A549 (cell line): ENCODE results near the gene NFAM1. TPM values are rescaled to one million over a fixed set of nuclear protein-coding genes. Genes with fewer than 3 reads are reported as not detected.

Experiments
- ATAC-seq, 2 experiments: fragments of 200-7000 bp in 1 of 2; fragments of >200 bp in 1 of 2; cut with Nextera tagmentation in 1 of 2; cut with Tn5 transposase in 1 of 2; 3 replicates each; pipeline versions ENCODE4 v1.8.0 to v1.9.1; 2018 to 2020; ENCODE audit warnings: mild to moderate bottlenecking in 1 of 2, moderate library complexity in 1 of 2
- CTCF ChIA-PET: fragments of 300-600 bp; sonication (Branson Sonifier 250); formaldehyde crosslinking; extraction: SDS; loops from one replicate; lab custom pipeline; 2021; ENCODE audit warnings: antibody characterized with exemption, inconsistent platforms; lab: Yijun Ruan, JAX
- POLR2A ChIA-PET: fragments of 350-600 bp; formaldehyde crosslinking; extraction: SDS; loops from one replicate; lab custom pipeline; 2021; ENCODE audit warnings: antibody characterized with exemption, inconsistent platforms; lab: Yijun Ruan, JAX
- DNase-seq, 2 experiments: peaks; one replicate each; pipeline versions ENCODE4 v3.0.0 to v3.0.0-alpha.2; 2011 to 2016; ENCODE audit warnings: low read depth in 1 of 2, low spot score in 1 of 2
- FAIRE-seq: peaks from 2 replicates; lab custom pipeline; 2011; peaks lifted over from hg19 to GRCh38; lab: Jason Lieb, UNC
- H3K27ac ChIP-seq, 2 experiments: fragments of >200 bp; sonication (Bioruptor Twin); formaldehyde crosslinking; 3 replicates each; pipeline ENCODE4 v1.5.1; 2016 to 2017
- H3K4me1 ChIP-seq: fragments of >200 bp; sonication (Bioruptor Twin); formaldehyde crosslinking; 3 replicates; pipeline ENCODE4 v1.6.1; 2016
- H3K4me2 ChIP-seq: fragments of >200 bp; sonication (Bioruptor Twin); formaldehyde crosslinking; 3 replicates; pipeline ENCODE4 v1.6.1; 2016
- H3K4me3 ChIP-seq: fragments of >200 bp; sonication (Bioruptor Twin); formaldehyde crosslinking; 3 replicates; pipeline ENCODE4 v1.5.1; 2016
- H3K9me3 ChIP-seq: fragments of >200 bp; sonication (Bioruptor Twin); formaldehyde crosslinking; 3 replicates; pipeline ENCODE4 v1.6.1; 2016
- BHLHE40 ChIP-seq: IDR thresholded peaks from 2 replicates; pipeline ENCODE4 v1.6.1; 2012; ENCODE audit warnings: low read depth, low read length, inconsistent platforms
- CEBPB ChIP-seq, 2 experiments: fragments of >200 bp in 1 of 2; sonication (Bioruptor Twin) in 1 of 2; formaldehyde crosslinking in 1 of 2; IDR thresholded peaks; 2 replicates each; pipeline ENCODE4 v1.6.1; 2012 to 2016
- CHD2 ChIP-seq: fragments of 150-350 bp; IDR thresholded peaks from 2 replicates; pipeline ENCODE4 v1.6.1; 2014; ENCODE audit warnings: low read length; ENCODE audit not compliant: partially characterized antibody
- CHD4 ChIP-seq: fragments of 200-600 bp; sonication (generic); IDR thresholded peaks from 2 replicates; pipeline ENCODE4 v1.6.1; 2016; ENCODE audit warnings: antibody characterized with exemption, mild to moderate bottlenecking, borderline replicate concordance
- EP300 ChIP-seq, 2 experiments: fragments of >200 bp; sonication (Bioruptor Twin); formaldehyde crosslinking; IDR thresholded peaks; 2 replicates in 1 of 2; 3 replicates in 1 of 2; pipeline ENCODE4 v1.6.1; 2016 to 2017
- FOSL2 ChIP-seq, 2 experiments: fragments of 450-650 bp in 1 of 2; fragments of >200 bp in 1 of 2; sonication (Bioruptor Twin) in 1 of 2; formaldehyde crosslinking; IDR thresholded peaks; 2 replicates each; pipeline versions ENCODE4 v1.5.0 to v1.6.1; 2016 to 2020; ENCODE audit warnings: mild to moderate bottlenecking in 1 of 2, moderate library complexity in 1 of 2
- GATA3 ChIP-seq: IDR thresholded peaks from 2 replicates; pipeline ENCODE4 v1.6.1; 2012; ENCODE audit warnings: borderline replicate concordance
- HDAC2 ChIP-seq: fragments of 200-600 bp; sonication (generic); IDR thresholded peaks from 2 replicates; pipeline ENCODE4 v1.6.1; 2016
- HEYL ChIP-seq: fragments of 250-450 bp; sonication (Bioruptor Pico); IDR thresholded peaks from 2 replicates; pipeline ENCODE4 v1.8.0; 2021; ENCODE audit warnings: mild to moderate bottlenecking, moderate library complexity
- JUNB ChIP-seq: fragments of >200 bp; sonication (Bioruptor Twin); formaldehyde crosslinking; IDR thresholded peaks from 2 replicates; pipeline ENCODE4 v1.6.1; 2016
- MAFK ChIP-seq: fragments of 450-650 bp; IDR thresholded peaks from 2 replicates; pipeline ENCODE4 v1.6.1; 2014; ENCODE audit not compliant: partially characterized antibody
- NPAS2 ChIP-seq: fragments of 250-450 bp; sonication (Bioruptor Pico); IDR thresholded peaks from 2 replicates; pipeline ENCODE4 v1.8.0; 2022; ENCODE audit warnings: mild to moderate bottlenecking, moderate library complexity, borderline replicate concordance
- PBX3 ChIP-seq: IDR thresholded peaks from 2 replicates; pipeline ENCODE4 v1.6.1; 2012
- POLR2AphosphoS2 ChIP-seq: conservative IDR thresholded peaks from 2 replicates; pipeline ENCODE4 v1.6.1; 2012; ENCODE audit warnings: low read length, improper control_type of control experiment, inconsistent platforms
- RAD21 ChIP-seq, 2 experiments: fragments of >200 bp in 1 of 2; sonication (Bioruptor Twin) in 1 of 2; formaldehyde crosslinking in 1 of 2; IDR thresholded peaks in 1 of 2; conservative IDR thresholded peaks in 1 of 2; 2 replicates in 1 of 2; 3 replicates in 1 of 2; pipeline ENCODE4 v1.6.1; 2012 to 2018; ENCODE audit warnings: inconsistent platforms in 1 of 2
- RNF2 ChIP-seq: fragments of 200-600 bp; sonication (generic); IDR thresholded peaks from 2 replicates; pipeline ENCODE4 v1.6.1; 2016; ENCODE audit warnings: low read depth, mild to moderate bottlenecking, antibody characterized with exemption, moderate library complexity, borderline replicate concordance
- SMC3 ChIP-seq: fragments of >200 bp; sonication (Bioruptor Twin); formaldehyde crosslinking; IDR thresholded peaks from 3 replicates; pipeline ENCODE4 v1.6.1; 2018; ENCODE audit warnings: inconsistent platforms
- ZFP36 ChIP-seq: fragments of 450-650 bp; IDR thresholded peaks from 2 replicates; pipeline ENCODE4 v1.6.1; 2014; ENCODE audit warnings: borderline replicate concordance; ENCODE audit not compliant: partially characterized antibody
- WGBS: methylation state at CpG from one replicate; pipeline ENCODE4 v1.1.6; 2017; ENCODE audit errors: missing lambda C conversion rate; 5-methylcytosine and 5-hydroxymethylcytosine counted together
- polyA plus RNA-seq, 4 experiments: library from polyadenylated mRNA; depleted of rRNA in 3 of 4; stranded (reverse); fragments of >200 nt; fragmentation: RNase III in 1 of 4; extraction: RNeasy Plus Mini Kit Qiagen cat#74134 plus additional on column Dnase treatment in 1 of 4; gene quantifications; 2 replicates in 3 of 4; 3 replicates in 1 of 4; pipeline ENCODE4 v1.2.3, GENCODE V29; 2011 to 2017
- TF ChIP-seq, protein P1 (sequence below): IDR thresholded peaks from 2 replicates; pipeline ENCODE4 v1.6.1; 2012
- TF ChIP-seq, protein P2 (sequence below): fragments of >200 bp; sonication (Bioruptor Twin); formaldehyde crosslinking; IDR thresholded peaks from 2 replicates; pipeline ENCODE4 v1.6.1; 2016
- TF ChIP-seq, protein P3 (sequence below): fragments of >200 bp; sonication (Bioruptor Twin); formaldehyde crosslinking; IDR thresholded peaks from 3 replicates; pipeline ENCODE4 v1.5.1; 2016

The NFAM1 gene
- polyA plus RNA-seq, 2 of the 4 experiments (the other 2 are of a cell fraction): not detected

DNA sequence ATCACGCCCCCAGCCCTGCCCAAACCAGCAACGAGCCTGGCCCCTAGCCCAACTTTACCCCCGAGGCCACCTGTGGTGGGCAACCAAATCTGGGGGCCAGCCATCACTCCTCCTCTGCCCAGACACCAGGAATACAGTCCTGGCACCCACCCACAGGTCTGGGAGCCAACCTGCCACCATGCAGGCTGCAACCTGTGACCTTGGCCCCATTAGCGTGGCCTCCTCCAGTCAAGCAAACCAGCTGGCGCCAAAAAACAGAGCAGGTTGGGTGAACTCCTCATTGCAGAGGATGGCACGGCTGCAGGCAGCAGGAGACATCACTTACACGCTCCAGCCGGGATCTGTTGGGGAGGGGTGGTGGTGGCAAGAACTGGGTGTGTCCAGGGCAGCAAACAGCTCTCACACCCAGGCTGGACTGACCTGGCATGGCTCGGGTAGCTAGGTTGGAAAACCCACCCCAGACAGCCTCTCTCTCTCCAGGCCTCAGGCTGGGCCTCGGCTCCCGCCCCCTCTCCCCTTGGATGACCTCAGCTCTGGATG, 96.3 kb downstream of the NFAM1 start:
- Histone ChIP-seq H3K27ac (no peak overlapping the region), H3K9me3 (no peaks in the 10 kb centered on the region), H3K4me3 (no peak overlapping the region), H3K4me1 (no peaks in the 10 kb centered on the region), H3K4me2 (no peak overlapping the region)
- TF ChIP-seq, protein P1, sequence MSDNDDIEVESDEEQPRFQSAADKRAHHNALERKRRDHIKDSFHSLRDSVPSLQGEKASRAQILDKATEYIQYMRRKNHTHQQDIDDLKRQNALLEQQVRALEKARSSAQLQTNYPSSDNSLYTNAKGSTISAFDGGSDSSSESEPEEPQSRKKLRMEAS: no peak
- TF ChIP-seq HDAC2 (no peak), NPAS2 (CRISPR knock-in tag) (no peak), CHD2 (no peak), ZFP36 (no peak)
- no peak for FAIRE-seq
- DNase-seq: no peak
- ATAC-seq: no peak
- ChIA-PET POLR2A (no interaction called here), CTCF (interaction anchor here (1.3 kb wide), 1 partner anchor 9 kb away, joined by 3 read pairs; no protein-coding TSS in a partner anchor)
- WGBS: 38% methylated on average over 2 of the region's 11 CpGs

GRCh38 chr22:42334875-42335512, 97.2 kb downstream of the NFAM1 start:
- ChIA-PET POLR2A (no interaction called here), CTCF (interaction anchor here (0.6 kb wide), 1 partner anchor 205 kb away, joined by 3 read pairs; no protein-coding TSS in a partner anchor)
- 85% methylated on average over 9 of the region's 11 CpGs for WGBS
- Histone ChIP-seq H3K27ac (no peak overlapping the region), H3K4me1 (no peaks in the 10 kb centered on the region), H3K4me2 (no peak overlapping the region), H3K4me3 (no peak overlapping the region), H3K9me3 (no peaks in the 10 kb centered on the region)
- DNase-seq (no peak), ATAC-seq (no peak; a peak in 1 of 6 replicates), FAIRE-seq (no peak)
- no peak for TF ChIP-seq FOSL2 (IDR thresholded peaks at IDR 0.05)
- no peak for TF ChIP-seq FOSL2 (CRISPR knock-in tag; IDR thresholded peaks at IDR 0.05)
- TF ChIP-seq HEYL (CRISPR knock-in tag): no peak
- no peak for TF ChIP-seq PBX3
- no peak for TF ChIP-seq BHLHE40
- TF ChIP-seq MAFK: no peak
- TF ChIP-seq, protein P2, sequence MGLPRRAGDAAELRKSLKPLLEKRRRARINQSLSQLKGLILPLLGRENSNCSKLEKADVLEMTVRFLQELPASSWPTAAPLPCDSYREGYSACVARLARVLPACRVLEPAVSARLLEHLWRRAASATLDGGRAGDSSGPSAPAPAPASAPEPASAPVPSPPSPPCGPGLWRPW: no peak
- TF ChIP-seq, protein P3, sequence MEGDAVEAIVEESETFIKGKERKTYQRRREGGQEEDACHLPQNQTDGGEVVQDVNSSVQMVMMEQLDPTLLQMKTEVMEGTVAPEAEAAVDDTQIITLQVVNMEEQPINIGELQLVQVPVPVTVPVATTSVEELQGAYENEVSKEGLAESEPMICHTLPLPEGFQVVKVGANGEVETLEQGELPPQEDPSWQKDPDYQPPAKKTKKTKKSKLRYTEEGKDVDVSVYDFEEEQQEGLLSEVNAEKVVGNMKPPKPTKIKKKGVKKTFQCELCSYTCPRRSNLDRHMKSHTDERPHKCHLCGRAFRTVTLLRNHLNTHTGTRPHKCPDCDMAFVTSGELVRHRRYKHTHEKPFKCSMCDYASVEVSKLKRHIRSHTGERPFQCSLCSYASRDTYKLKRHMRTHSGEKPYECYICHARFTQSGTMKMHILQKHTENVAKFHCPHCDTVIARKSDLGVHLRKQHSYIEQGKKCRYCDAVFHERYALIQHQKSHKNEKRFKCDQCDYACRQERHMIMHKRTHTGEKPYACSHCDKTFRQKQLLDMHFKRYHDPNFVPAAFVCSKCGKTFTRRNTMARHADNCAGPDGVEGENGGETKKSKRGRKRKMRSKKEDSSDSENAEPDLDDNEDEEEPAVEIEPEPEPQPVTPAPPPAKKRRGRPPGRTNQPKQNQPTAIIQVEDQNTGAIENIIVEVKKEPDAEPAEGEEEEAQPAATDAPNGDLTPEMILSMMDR: no peak
- TF ChIP-seq POLR2AphosphoS2: no peak
- TF ChIP-seq SMC3: no peak

GRCh38 chr22:42333544-42333943, 98.7 kb downstream of the NFAM1 start:
- no peak for ATAC-seq
- TF ChIP-seq EP300 (IDR thresholded peaks at IDR 0.05) (no peak), RAD21 (conservative IDR thresholded peaks at IDR 0.05 in 1 of 2, IDR thresholded peaks at IDR 0.05 in 1 of 2) (no peak), RNF2 (no peak), CHD4 (no peak), JUNB (no peak), POLR2AphosphoS2 (no peak), CEBPB (IDR thresholded peaks at IDR 0.05) (no peak), GATA3 (no peak)
- TF ChIP-seq, protein P2: no peak
- CTCF ChIA-PET: interaction anchor here (1.3 kb wide), 1 partner anchor 36 kb away, joined by 4 read pairs; no protein-coding TSS in a partner anchor
- Histone ChIP-seq H3K4me1 (no peaks in the 10 kb centered on the region), H3K27ac (no peak overlapping the region), H3K4me3 (no peak overlapping the region), H3K4me2 (no peak overlapping the region), H3K9me3 (no peaks in the 10 kb centered on the region)
- FAIRE-seq: no peak
- no peak for DNase-seq
- WGBS: 98% methylated on average over 5 of the region's 8 CpGs
- POLR2A ChIA-PET: no interaction called here
